ENCODE data around the gene ZFAND3.
"Not testable (repeated sequence)": the region's sequence is repeated elsewhere in the genome, so short reads cannot be mapped to it uniquely, and the experiment has no call there.

Gene ZFAND3

GRCh38 chr6:37938909-37939308, 119.4 kb downstream of the ZFAND3 start:
- TF ChIP-seq CTCF (IDR thresholded peaks at IDR 0.05; ENCODE audit: low read depth, low read length) = no peak
- no peak for DNase-seq (ENCODE audit: extremely low read depth, low read depth)

GRCh38 chr6:37940074-37940847, 120.7 kb downstream of the ZFAND3 start:
- no peak for TF ChIP-seq CTCF (IDR thresholded peaks at IDR 0.05; ENCODE audit: low read depth, low read length)
- no peak for DNase-seq (ENCODE audit: extremely low read depth, low read depth)

- no peak for TF ChIP-seq CTCF (IDR thresholded peaks at IDR 0.05; ENCODE audit: low read depth, low read length)
- DNase-seq (ENCODE audit: extremely low read depth, low read depth) = no peak
These were observed 122.3 kb downstream of the ZFAND3 start for GRCh38 chr6:37941871-37942270.

- TF ChIP-seq CTCF (IDR thresholded peaks at IDR 0.05; ENCODE audit: low read depth, low read length) = no peak
- DNase-seq (ENCODE audit: extremely low read depth, low read depth) = no peak
These were observed 123.3 kb downstream of the ZFAND3 start for GRCh38 chr6:37942606-37943376.

- TF ChIP-seq CTCF (IDR thresholded peaks at IDR 0.05; ENCODE audit: low read depth, low read length) = no peak
- DNase-seq (ENCODE audit: extremely low read depth, low read depth) = no peak
These were observed 124.0 kb downstream of the ZFAND3 start for GRCh38 chr6:37943436-37944058.

- no peak for DNase-seq (ENCODE audit: extremely low read depth, low read depth)
- TF ChIP-seq CTCF (IDR thresholded peaks at IDR 0.05; ENCODE audit: low read depth, low read length) = no peak
These were observed 126.5 kb downstream of the ZFAND3 start for GRCh38 chr6:37946057-37946456.

- no peak for TF ChIP-seq CTCF (IDR thresholded peaks at IDR 0.05; ENCODE audit: low read depth, low read length)
- no peak for DNase-seq (ENCODE audit: extremely low read depth, low read depth)
These were observed 127.9 kb downstream of the ZFAND3 start for GRCh38 chr6:37947468-37947867.

- not testable (repeated sequence) for DNase-seq (ENCODE audit: extremely low read depth, low read depth)
These were observed 129.1 kb downstream of the ZFAND3 start for GRCh38 chr6:37948584-37948983.

Data from AG09319 (cell line).